GM19452 (cell line): ENCODE data around the gene POLE.

Source experiments
- ATAC-seq: cut with Tn5 transposase; IDR thresholded peaks from one replicate; pipeline ENCODE4 v1.9.1; 2021; ENCODE audit not compliant: unreplicated experiment

POLE gene

DNA sequence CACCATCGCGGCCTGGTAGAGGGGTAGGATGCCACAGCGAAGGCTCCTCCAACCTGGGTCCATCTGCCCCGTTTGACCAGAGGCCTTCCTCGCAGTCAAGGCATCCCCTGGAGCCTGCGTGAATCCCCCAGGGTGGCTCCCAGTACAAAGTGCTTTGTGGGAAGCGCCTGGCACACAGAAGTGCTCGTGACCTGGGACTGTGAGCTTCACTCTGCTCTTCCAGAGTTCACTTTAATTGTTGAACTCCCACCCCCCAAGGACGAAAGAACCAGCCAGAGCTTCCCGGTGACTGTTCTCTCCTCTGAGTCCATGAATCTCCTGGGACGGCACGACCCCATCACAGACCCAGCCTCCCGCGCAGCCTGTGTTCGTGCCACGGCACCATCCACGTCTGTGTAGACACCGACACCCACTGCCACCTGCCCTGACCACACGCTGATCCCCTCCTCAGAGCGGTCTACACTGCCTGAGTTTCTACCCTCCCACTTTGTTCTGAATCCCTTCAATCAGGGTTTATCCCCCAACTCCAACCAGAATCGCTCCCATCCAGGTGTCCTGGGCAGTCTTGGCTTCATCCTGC is 52.6 kb downstream of the POLE start:
- ATAC-seq, result no peak

DNA sequence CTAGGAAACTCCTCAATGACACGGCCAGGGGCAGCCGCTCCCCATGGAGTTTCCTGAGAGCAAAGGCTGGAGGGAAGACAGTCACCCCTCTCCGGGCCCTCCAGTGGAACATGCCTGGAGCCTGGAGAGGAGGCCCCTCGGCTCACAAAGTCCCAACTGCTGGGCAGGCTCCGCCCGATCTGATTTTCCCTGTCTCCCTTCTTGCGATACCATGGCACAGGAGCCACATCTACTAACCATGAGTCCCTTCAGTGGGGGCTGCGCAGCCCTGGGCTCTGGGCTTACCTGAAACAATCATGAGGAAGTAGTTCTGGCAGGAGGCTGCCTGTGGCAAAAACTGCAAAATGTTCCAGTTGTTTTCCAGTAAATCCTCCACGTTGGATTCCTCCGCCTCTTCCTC is 53.2 kb downstream of the POLE start:
- no peak for ATAC-seq

DNA sequence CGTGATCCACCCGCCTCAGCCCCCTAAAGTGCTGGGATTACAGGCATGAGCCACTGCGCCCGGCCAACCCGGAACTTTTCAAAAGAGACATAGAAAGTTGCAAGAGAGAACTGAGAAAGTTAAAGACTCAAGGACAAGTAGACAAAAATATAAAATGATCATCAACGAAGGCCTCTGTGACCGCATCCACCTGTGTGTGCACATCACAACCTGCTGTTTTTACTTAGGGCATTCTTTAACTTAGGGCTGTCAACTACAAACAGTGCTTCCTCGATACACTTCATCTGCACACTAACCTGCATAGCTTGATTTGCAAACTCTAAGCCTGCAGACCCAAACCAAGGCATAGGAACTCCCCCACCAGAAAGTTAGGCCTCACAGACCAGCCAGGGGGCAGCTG is 53.7 kb downstream of the POLE start:
- no peak for ATAC-seq

DNA sequence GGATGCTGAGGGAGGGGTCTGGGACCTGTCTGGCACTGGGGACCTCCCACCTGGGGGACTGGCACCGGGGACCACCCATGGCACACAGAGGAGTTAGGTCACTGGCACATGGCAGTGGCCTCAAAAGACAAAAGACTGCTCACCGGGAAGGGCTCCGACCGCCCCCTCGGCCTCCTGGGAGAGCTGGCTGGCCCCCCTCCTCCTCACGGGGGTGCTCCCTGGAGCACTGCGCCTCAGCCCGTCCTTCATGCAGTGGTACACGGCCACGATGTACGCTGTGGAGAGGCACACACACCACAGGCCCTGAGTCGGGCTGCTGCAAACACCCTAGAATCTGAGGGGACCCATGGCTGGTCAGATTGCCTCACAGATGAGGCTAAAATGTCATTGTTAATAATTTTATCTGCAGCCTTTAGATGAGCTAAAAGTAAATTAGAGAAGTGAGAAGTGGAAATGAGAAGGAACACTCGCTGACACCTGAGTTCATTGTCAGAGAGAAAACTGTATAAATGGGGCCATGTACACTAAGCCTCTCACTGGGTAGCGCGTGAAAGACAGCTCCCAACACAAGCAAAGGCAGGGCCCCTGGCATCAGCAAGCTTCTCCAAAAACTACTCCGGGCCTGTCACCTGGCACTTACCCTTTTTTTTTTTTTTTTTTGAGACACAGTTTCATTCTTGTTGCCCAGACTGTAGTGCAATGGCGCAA is 54.5 kb downstream of the POLE start:
- no peak for ATAC-seq

GRCh38 chr12:132631666-132632065 is 55.5 kb downstream of the POLE start:
- no peak for ATAC-seq

- ATAC-seq, result no peak
Observed at GRCh38 chr12:132630672-132631071, 56.5 kb downstream of the POLE start.

DNA sequence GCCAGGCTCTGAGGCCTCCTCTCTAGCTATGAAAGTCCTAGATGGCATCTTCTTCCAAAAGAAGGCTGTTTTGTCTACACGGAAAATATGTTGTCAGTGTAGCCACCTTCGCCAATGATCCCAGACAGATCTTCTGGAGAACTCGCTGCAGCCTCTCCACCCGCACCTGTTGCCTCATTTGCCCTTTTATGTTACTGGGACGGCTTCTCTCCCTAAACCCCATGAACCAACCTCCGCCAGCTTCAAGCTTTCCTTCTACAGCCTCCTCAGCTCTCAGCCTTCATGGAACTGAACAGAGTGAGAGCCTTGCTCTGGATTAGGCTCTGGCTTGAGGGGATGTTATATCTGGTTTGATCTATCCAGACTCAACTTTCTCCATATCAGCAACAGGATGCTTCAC is 57.8 kb downstream of the POLE start:
- ATAC-seq, result no peak

DNA sequence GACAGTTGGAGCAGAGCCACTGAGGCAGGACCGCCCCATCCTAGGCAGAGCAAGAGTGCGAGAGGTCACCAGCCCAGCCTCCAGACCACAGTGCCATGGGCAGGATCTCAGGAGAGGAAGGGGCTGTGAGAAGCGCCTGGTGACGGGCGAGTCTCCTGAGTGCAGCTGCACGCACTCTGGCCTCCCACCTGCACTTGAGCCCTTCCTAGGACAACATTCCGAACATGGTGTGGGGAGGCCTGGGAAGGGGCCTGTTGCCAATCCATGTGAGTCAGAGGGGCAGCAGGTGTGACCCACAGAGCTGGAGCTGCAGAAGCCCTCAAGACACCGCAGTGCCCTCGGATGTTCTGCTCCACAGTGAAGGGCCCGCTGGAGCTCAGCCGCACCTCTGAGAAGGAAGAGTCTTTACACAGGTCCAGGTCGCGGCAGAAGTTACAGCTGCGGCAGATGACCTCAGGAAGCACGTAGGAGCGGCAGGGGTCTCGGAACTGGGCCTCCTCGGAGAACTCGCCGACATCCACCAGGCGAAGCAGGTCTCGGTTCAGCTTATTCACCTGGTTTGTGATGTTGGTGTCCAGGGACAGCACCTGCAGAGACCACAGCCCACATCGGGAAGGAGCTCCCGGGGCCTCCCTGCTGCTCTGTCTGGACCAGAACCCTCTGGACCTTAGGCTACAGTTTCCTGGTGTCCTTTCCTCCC is 61.3 kb downstream of the POLE start:
- ATAC-seq, result no peak

DNA sequence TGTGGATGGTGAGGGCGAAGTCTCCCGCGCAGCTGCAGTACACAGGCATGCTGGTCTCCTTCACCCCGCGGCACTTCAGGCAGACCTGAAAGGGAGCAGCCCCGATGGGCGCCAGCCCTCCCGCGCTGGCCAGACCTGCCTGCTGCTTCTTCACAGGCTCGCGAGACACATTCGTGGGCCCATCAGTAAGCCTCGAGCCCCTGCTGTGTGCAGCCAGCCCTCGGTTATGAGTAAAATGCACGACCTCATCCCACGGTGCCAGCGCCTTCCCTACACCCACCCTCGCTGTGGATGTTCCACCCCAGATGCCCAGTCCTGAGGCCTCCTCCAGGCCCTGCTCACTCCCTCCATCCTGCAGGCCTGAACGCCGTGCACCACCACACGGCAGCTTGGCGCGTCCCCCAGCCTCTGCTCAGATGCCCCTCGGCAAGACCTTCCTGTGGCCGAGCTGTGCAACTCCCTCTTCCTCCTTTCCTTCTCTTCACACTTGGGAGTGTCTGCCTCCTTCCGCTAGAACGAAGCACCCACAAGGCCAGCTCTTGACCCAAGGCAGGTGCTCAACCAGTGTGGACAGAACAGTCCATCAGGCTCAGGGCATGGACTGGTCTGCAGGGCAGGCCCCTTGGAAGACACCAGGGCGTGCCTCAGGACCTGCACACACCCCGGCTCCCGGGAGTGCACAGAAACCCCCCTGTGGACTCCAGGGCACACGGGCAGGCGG is 62.1 kb downstream of the POLE start:
- ATAC-seq, result no peak

GRCh38 chr12:132624186-132624855 is 62.8 kb downstream of the POLE start:
- no peak for ATAC-seq

- no peak for ATAC-seq
Observed at GRCh38 chr12:132623072-132623869, 63.9 kb downstream of the POLE start.

DNA sequence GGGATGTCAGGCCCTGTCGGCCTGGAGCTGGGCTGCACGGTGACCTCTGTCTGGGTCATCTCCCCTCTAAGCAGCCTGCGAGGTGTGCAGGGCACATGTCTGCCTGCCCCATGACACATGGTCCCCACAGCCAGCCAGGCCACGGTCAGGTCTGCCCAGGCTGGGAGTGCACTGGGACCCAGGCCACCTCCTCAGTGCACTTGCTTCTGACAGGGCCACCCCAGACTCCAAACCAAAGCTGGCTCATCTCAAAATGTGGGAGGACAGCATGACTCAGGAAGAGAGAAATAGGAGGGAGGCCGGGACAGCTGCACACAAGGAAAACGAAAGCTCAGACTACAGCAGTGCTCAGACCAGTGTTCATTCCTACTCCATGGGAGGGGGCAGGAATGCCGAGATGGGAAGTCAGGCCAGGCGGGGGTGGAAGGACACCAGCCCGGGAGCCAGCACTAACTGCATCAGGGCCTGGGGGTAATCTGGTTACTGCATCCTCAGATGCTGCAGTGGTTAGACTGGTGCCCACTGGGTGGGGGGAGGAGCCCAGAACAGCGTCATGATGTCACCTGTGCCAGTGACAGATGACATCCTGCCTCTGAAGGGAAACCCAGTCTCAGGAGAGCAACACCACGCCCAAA is 64.6 kb downstream of the POLE start:
- ATAC-seq, result no peak

GRCh38 chr12:132621657-132622435 is 65.3 kb downstream of the POLE start:
- ATAC-seq, result no peak

- ATAC-seq, result no peak
Observed at GRCh38 chr12:132620899-132621656, 66.1 kb downstream of the POLE start.

- no peak for ATAC-seq
Observed at GRCh38 chr12:132620113-132620898, 66.8 kb downstream of the POLE start.

DNA sequence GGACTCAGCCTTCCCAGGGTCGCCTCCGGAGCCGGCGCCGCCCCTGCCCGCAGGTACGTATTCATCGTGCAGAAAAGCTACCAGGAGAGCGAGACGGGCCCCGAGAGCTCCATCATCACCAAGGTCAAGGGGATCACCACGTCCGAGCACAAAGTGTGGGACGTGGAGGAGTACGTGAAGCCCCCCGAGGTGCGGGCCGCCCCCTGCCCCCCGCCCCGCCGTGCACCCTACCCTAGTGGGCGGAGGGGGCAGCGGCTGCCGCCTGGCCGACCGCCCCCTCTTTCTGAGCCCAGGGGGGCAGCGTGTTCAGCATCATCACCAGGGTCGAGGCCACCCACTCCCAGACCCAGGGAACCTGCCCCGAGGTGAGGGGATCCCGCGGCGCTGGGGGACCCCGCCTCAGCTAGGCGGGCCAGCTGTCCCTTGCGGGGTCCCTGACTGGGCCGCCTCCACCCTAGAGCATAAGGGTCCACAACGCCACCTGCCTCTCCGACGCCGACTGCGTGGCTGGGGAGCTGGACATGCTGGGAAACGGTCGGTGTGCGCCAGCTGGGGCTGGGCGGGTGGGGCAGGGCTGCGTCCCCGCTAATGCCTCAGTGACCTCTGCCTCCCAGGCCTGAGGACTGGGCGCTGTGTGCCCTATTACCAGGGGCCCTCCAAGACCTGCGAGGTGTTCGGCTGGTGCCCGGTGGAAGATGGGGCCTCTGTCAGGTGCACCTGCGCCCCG is 67.6 kb downstream of the POLE start:
- ATAC-seq, result no peak

- ATAC-seq, result no peak
Observed at GRCh38 chr12:132619071-132619385, 68.1 kb downstream of the POLE start.
